Dedifferentiated amniotic fluid mesenchymal stem cell (primary cell): ENCODE data around the gene RBFA.

Experiments used
- DNase-seq: peaks from one replicate; pipeline ENCODE4 v3.0.0-alpha.2; 2016; ENCODE audit errors: extremely low spot score

RBFA gene

DNA sequence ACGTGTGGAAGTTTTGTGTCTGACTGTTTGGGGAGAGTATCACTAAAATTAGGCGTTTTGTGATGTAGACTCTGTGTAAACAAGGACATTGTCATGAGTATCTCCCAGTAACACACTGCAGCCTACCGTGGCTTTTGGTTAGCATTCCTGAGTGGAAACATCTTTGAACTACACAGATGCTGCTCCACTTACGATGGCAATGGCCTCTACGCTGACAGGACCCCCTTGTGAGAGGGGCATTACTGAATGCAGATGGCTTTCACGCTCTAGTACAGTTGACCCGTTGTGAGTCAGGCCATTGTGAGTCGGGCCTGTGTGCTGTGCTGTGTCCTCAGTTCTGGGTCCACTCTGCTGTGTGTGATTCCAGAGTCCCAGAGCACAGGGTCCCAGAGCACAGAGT, 40.5 kb downstream of the RBFA start:
- DNase-seq = no peak

DNA sequence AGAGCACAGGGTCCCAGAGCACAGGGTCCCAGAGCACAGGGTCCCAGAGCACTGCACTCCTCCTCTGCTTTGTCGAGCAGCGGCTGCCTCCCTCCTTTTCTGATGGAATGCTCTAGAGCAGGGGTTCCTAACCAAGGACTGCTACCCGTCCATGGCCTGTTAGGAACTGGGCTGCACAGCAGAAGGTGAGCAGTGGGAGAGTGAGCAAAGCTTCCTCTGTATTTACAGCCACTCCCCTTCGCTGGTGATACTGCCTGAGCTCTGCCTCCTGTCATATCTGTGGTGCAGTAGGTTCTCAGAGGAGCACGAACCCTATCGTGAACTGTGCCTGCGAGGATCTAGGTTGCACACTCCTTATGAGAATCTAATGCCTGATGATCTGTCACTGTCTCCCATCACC, 41.7 kb downstream of the RBFA start:
- DNase-seq = peak; percentile 4

DNA sequence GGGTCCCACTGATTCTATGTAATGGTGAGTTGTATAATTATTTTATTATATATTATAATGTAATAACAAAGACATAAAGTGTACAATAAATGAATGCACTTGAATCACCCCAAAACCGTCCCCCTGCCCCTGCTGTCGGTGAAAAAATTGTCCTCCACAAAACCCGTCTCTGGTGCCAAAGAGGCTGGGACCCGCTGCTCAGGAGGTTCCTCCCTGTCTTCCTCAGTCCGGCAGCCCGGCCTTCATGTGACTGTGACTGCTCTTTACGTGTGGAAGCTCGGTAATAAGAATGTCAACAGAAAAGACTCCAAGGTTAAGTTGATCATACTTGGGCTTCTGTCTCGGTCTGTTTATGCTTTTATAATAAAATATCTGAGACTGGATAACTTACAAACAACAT, 42.1 kb downstream of the RBFA start:
- DNase-seq = peak; percentile 8

DNA sequence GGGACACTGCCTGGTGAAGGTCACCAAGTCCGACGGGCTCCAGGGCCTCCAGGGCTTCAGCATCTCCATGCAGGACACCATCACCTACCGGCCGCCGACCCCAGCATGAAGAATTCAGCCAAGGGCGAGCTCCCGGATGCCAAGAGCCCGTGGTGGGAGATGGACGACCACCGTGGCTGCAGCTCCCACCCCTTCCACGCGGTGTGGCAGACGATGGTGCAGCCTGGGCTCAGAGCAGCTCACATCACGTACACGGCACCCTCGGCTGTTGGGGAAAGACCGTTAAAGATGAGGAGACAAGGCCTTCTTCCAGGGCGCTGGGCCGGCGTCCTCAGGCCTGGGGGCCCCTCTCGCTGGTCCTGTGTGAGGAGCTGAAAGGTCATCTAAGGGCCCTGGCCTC, 43.6 kb downstream of the RBFA start:
- no peak for DNase-seq
